Measurements from ENCODE around the gene WDR7. TPM values are rescaled to one million over a fixed set of nuclear protein-coding genes. Genes with fewer than 3 reads are reported as not detected.

WDR7 gene
- polyA plus RNA-seq, 2 of the 4 experiments (the other 2 are of a cell fraction) = 4.2 to 7.0 TPM

GRCh38 chr18:56934131-56934530 is 283.0 kb downstream of the WDR7 start:
- ATAC-seq (no peak), FAIRE-seq (no peak), DNase-seq (ENCODE audit: low read depth in 1 of 2, low spot score in 1 of 2) (no peak)
- TF ChIP-seq NPAS2 (CRISPR knock-in tag; IDR thresholded peaks at IDR 0.05; ENCODE audit: borderline replicate concordance) (no peak), RAD21 (conservative IDR thresholded peaks at IDR 0.05 in 1 of 2, IDR thresholded peaks at IDR 0.05 in 1 of 2) (no peak)
- TF ChIP-seq, protein P1, sequence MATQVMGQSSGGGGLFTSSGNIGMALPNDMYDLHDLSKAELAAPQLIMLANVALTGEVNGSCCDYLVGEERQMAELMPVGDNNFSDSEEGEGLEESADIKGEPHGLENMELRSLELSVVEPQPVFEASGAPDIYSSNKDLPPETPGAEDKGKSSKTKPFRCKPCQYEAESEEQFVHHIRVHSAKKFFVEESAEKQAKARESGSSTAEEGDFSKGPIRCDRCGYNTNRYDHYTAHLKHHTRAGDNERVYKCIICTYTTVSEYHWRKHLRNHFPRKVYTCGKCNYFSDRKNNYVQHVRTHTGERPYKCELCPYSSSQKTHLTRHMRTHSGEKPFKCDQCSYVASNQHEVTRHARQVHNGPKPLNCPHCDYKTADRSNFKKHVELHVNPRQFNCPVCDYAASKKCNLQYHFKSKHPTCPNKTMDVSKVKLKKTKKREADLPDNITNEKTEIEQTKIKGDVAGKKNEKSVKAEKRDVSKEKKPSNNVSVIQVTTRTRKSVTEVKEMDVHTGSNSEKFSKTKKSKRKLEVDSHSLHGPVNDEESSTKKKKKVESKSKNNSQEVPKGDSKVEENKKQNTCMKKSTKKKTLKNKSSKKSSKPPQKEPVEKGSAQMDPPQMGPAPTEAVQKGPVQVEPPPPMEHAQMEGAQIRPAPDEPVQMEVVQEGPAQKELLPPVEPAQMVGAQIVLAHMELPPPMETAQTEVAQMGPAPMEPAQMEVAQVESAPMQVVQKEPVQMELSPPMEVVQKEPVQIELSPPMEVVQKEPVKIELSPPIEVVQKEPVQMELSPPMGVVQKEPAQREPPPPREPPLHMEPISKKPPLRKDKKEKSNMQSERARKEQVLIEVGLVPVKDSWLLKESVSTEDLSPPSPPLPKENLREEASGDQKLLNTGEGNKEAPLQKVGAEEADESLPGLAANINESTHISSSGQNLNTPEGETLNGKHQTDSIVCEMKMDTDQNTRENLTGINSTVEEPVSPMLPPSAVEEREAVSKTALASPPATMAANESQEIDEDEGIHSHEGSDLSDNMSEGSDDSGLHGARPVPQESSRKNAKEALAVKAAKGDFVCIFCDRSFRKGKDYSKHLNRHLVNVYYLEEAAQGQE (IDR thresholded peaks at IDR 0.05) = no peak
- H3K4me3 ChIP-seq = no peak overlapping the region
- no peaks in the 10 kb centered on the region for H3K4me1 ChIP-seq
- POLR2A ChIA-PET = no interaction called here
- CTCF ChIA-PET = no interaction called here
- H3K27ac ChIP-seq = no peak overlapping the region
- no peak overlapping the region for H3K4me2 ChIP-seq
- WGBS (ENCODE audit: missing lambda C conversion rate) = 81% methylated on average over 3 of the region's 3 CpGs
- no peaks in the 10 kb centered on the region for H3K9me3 ChIP-seq

- Histone ChIP-seq H3K27ac (no peak overlapping the region), H3K4me1 (no peaks in the 10 kb centered on the region), H3K4me3 (no peak overlapping the region), H3K9me3 (no peaks in the 10 kb centered on the region), H3K4me2 (no peak overlapping the region)
- WGBS (ENCODE audit: missing lambda C conversion rate) = 85% methylated on average over 3 of the region's 3 CpGs
- no peak for ATAC-seq
- no peak for FAIRE-seq
- ChIA-PET CTCF (no interaction called here), POLR2A (no interaction called here)
- DNase-seq (ENCODE audit: low read depth in 1 of 2, low spot score in 1 of 2) = no peak
- TF ChIP-seq KDM1A (IDR thresholded peaks at IDR 0.05; ENCODE audit: low read depth) (no peak), ZSCAN20 (CRISPR knock-in tag; IDR thresholded peaks at IDR 0.05) (no peak), HOXB5 (CRISPR knock-in tag; IDR thresholded peaks at IDR 0.05) (no peak), CHD4 (IDR thresholded peaks at IDR 0.05; ENCODE audit: borderline replicate concordance) (no peak), FOSB (CRISPR knock-in tag; IDR thresholded peaks at IDR 0.05) (no peak), MAZ (IDR thresholded peaks at IDR 0.05; ENCODE audit: borderline replicate concordance, low read depth, low read length) (no peak), BHLHE40 (IDR thresholded peaks at IDR 0.05; ENCODE audit: low read depth, low read length) (no peak), FOXS1 (CRISPR knock-in tag; IDR thresholded peaks at IDR 0.05) (no peak), GATA3 (IDR thresholded peaks at IDR 0.05; ENCODE audit: borderline replicate concordance) (no peak), CEBPB (IDR thresholded peaks at IDR 0.05) (no peak), RAD21 (conservative IDR thresholded peaks at IDR 0.05 in 1 of 2, IDR thresholded peaks at IDR 0.05 in 1 of 2) (no peak), EHF (CRISPR knock-in tag; IDR thresholded peaks at IDR 0.05) (no peak), JUNB (IDR thresholded peaks at IDR 0.05) (no peak), EP300 (IDR thresholded peaks at IDR 0.05) (no peak), ESRRA (IDR thresholded peaks at IDR 0.05; ENCODE audit: borderline replicate concordance, low read length) (no peak), ZFP36 (IDR thresholded peaks at IDR 0.05; ENCODE audit: borderline replicate concordance, partially characterized antibody) (no peak)
- TF ChIP-seq, protein P2, sequence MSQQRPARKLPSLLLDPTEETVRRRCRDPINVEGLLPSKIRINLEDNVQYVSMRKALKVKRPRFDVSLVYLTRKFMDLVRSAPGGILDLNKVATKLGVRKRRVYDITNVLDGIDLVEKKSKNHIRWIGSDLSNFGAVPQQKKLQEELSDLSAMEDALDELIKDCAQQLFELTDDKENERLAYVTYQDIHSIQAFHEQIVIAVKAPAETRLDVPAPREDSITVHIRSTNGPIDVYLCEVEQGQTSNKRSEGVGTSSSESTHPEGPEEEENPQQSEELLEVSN (IDR thresholded peaks at IDR 0.05; ENCODE audit: borderline replicate concordance, low read depth) = no peak
These were observed 283.7 kb downstream of the WDR7 start for GRCh38 chr18:56934906-56935305.

- no peak for FAIRE-seq
- no peak overlapping the region for H3K4me3 ChIP-seq
- no peak overlapping the region for H3K27ac ChIP-seq
- H3K9me3 ChIP-seq = no peaks in the 10 kb centered on the region
- WGBS (ENCODE audit: missing lambda C conversion rate) = 89% methylated on average over 10 of the region's 10 CpGs
- no peaks in the 10 kb centered on the region for H3K4me1 ChIP-seq
- no peak for ATAC-seq
- CTCF ChIA-PET = no interaction called here
- POLR2A ChIA-PET = no interaction called here
- no peak overlapping the region for H3K4me2 ChIP-seq
- DNase-seq (ENCODE audit: low read depth in 1 of 2, low spot score in 1 of 2) = no peak
- TF ChIP-seq ESRRA (IDR thresholded peaks at IDR 0.05; ENCODE audit: borderline replicate concordance, low read length) (no peak), EHF (CRISPR knock-in tag; IDR thresholded peaks at IDR 0.05) (no peak), CEBPB (IDR thresholded peaks at IDR 0.05) (no peak), HOXB13 (CRISPR knock-in tag; IDR thresholded peaks at IDR 0.05; ENCODE audit: low read depth) (no peak), MAFK (IDR thresholded peaks at IDR 0.05; ENCODE audit: partially characterized antibody) (no peak), GATA3 (IDR thresholded peaks at IDR 0.05; ENCODE audit: borderline replicate concordance) (no peak), CBX2 (IDR thresholded peaks at IDR 0.05; ENCODE audit: borderline replicate concordance, low read depth) (no peak), BHLHE40 (IDR thresholded peaks at IDR 0.05; ENCODE audit: low read depth, low read length) (no peak), RARB (CRISPR knock-in tag; IDR thresholded peaks at IDR 0.05) (no peak), ATOH8 (CRISPR knock-in tag; IDR thresholded peaks at IDR 0.05; ENCODE audit: low read depth) (no peak), MYC (IDR thresholded peaks at IDR 0.05; ENCODE audit: borderline replicate concordance, low read length) (no peak), FOXS1 (CRISPR knock-in tag; IDR thresholded peaks at IDR 0.05) (no peak)
- TF ChIP-seq, protein P3, sequence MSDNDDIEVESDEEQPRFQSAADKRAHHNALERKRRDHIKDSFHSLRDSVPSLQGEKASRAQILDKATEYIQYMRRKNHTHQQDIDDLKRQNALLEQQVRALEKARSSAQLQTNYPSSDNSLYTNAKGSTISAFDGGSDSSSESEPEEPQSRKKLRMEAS (IDR thresholded peaks at IDR 0.05) = no peak
- TF ChIP-seq, protein P4, sequence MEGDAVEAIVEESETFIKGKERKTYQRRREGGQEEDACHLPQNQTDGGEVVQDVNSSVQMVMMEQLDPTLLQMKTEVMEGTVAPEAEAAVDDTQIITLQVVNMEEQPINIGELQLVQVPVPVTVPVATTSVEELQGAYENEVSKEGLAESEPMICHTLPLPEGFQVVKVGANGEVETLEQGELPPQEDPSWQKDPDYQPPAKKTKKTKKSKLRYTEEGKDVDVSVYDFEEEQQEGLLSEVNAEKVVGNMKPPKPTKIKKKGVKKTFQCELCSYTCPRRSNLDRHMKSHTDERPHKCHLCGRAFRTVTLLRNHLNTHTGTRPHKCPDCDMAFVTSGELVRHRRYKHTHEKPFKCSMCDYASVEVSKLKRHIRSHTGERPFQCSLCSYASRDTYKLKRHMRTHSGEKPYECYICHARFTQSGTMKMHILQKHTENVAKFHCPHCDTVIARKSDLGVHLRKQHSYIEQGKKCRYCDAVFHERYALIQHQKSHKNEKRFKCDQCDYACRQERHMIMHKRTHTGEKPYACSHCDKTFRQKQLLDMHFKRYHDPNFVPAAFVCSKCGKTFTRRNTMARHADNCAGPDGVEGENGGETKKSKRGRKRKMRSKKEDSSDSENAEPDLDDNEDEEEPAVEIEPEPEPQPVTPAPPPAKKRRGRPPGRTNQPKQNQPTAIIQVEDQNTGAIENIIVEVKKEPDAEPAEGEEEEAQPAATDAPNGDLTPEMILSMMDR (IDR thresholded peaks at IDR 0.05) = no peak
These were observed 284.4 kb downstream of the WDR7 start for GRCh38 chr18:56935434-56936040.

All from A549 (cell line).